ENCODE results near the gene DNAJB8. TPM values are rescaled to one million over a fixed set of nuclear protein-coding genes. Genes with fewer than 3 reads are reported as not detected.

Gene DNAJB8
- total RNA-seq, 4 donors from 2014 or later, result not detected

DNA sequence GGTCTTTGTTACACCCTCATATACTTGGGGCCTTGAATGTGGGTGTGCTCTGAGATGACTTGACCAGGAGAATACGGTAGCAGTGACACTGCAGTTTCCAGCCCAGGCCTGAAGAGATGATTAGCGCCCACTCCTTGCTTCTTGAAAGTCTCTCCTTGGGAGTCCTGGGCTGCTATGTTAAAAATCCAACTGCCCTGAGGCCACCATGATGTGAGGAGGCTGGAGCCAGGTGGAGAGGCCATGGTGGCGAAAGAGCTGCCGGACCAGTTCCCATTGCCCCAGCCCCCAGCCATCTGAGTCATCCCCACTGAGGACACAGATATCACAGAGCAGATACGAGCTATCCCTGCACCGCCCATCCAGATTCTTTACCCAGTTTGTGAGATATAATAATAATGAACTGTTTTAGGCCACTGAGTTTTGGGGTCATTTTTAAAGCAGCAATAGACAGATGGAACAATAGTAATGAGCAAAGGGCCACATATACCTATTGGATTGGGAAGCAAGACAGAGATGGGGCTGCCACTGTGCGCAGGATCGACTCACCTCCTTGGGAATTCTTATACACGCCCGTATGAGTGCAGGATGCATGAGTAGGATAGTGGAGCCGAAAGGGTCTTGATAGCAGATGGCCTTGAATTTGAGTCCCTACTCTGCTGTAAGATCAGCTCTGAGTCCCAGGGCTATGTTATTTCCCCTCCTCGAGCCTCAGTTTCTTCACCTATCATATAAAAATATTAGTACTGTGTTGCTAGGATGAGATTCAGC, 38.5 kb upstream of the DNAJB8 start:
- intact Hi-C loops (cut with DNase I; ENCODE audit: low total_unique reads), result loop anchor here (10.0 kb wide), 1 partner anchor 410 kb away; no protein-coding TSS in a partner anchor
- WGBS, 2 donors, result 85 to 89% methylated on average over 12 of the region's 12 CpGs
- no peak overlapping the region for H3K4me3 ChIP-seq (ENCODE audit: low read depth, poor library complexity, severe bottlenecking)
- peak in 1 of 2 donors; percentile 49 for DNase-seq (ENCODE audit: low spot score in 2 of 2)
- no peak for TF ChIP-seq POLR2A (IDR thresholded peaks at IDR 0.05)
- no peak for TF ChIP-seq CTCF (IDR thresholded peaks at IDR 0.05)

DNA sequence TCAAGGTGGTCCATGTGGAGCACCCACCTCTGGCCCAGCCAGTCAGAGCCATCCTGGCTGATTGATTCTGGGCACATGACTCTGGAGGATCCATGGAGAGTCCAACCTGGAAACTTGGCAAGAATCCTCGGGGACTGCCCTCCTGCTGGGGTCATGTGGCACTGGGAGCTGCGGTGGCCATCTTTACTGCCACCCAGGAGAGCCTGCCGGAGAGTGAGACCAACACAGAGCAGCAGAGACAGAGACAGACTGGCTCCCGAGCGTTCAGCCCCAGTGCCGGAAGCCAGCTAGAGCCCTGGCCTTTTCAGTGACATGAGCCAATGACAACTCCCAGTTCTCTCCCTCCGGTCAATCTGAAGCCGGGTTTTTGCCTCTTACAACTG, 37.8 kb upstream of the DNAJB8 start:
- TF ChIP-seq CTCF (IDR thresholded peaks at IDR 0.05) (no peak), POLR2A (IDR thresholded peaks at IDR 0.05) (no peak)
- H3K4me3 ChIP-seq (ENCODE audit: low read depth, poor library complexity, severe bottlenecking), result no peak overlapping the region
- DNase-seq (ENCODE audit: low spot score in 2 of 2), result peak in 1 of 2 donors; percentile 76
- intact Hi-C loops (cut with DNase I; ENCODE audit: low total_unique reads), result loop anchor here (10.0 kb wide), 1 partner anchor 410 kb away; no protein-coding TSS in a partner anchor
- WGBS, 2 donors, result 88 to 92% methylated on average over 6 to 8 of the region's 8 CpGs

- peak in 1 of 2 donors; percentile 59 for DNase-seq (ENCODE audit: low spot score in 2 of 2)
- H3K4me3 ChIP-seq (ENCODE audit: low read depth, poor library complexity, severe bottlenecking), result no peak overlapping the region
- WGBS, 2 donors, result 90 to 95% methylated on average over 10 of the region's 10 CpGs
- intact Hi-C loops (cut with DNase I; ENCODE audit: low total_unique reads), result loop anchor here (10.0 kb wide), 1 partner anchor 409 kb away; no protein-coding TSS in a partner anchor
- TF ChIP-seq POLR2A (IDR thresholded peaks at IDR 0.05), result no peak
- no peak for TF ChIP-seq CTCF (IDR thresholded peaks at IDR 0.05)
These were observed 37.3 kb upstream of the DNAJB8 start for GRCh38 chr3:128503751-128504532.

DNA sequence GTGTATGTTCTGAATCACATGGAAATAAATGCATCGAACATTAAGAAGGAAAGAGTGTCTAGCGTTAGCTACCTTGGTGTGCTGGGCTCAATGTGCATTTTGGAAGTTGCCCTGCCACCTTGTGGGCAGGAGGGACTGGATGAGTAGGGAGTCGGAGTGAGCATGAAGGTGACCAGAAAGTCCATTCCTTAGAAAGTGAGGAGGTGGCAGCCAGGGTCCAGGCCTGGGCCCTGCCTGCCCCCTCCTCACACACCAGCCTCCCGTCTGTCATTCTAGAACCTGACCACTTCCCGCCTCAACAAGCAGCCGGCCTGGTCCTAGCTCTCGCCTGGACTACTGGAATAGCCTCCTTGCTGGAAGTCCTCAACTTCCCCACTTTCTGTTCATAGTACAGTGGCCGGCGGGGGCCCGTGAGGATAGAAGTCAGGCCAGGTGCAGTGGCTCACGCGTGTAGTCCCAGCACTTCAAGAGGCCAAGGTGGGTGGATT, 36.5 kb upstream of the DNAJB8 start:
- intact Hi-C loops (cut with DNase I; ENCODE audit: low total_unique reads), result loop anchor here (10.0 kb wide), 1 partner anchor 408 kb away; no protein-coding TSS in a partner anchor
- peak in 1 of 2 donors; percentile 79 for DNase-seq (ENCODE audit: low spot score in 2 of 2)
- 87 to 89% methylated on average over 12 of the region's 12 CpGs for WGBS, 2 donors
- H3K4me3 ChIP-seq (ENCODE audit: low read depth, poor library complexity, severe bottlenecking), result no peak overlapping the region
- TF ChIP-seq CTCF (IDR thresholded peaks at IDR 0.05), result no peak
- no peak for TF ChIP-seq POLR2A (IDR thresholded peaks at IDR 0.05)

DNA sequence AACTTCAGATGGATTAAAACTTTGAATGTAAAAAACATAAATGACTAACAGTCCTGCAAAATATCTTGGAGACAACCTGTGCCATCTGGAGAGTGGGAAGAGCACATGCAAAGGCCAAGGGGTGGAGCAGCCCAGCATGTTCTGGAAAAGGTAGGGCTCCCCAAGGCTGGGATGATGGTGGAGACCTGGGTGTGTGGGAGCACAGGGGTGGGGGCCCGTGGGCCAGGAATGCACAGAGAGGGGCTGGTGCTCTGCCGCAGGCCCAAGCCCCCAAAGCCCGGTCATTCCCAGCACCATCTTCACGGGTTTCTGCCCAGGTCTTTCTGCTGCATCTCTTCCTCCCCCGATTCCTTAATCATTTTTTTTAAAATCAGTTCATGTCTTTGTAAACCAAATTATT, 36.0 kb upstream of the DNAJB8 start:
- no peak overlapping the region for H3K4me3 ChIP-seq (ENCODE audit: low read depth, poor library complexity, severe bottlenecking)
- intact Hi-C loops (cut with DNase I; ENCODE audit: low total_unique reads), result loop anchor here (10.0 kb wide), 1 partner anchor 408 kb away; no protein-coding TSS in a partner anchor
- TF ChIP-seq POLR2A (IDR thresholded peaks at IDR 0.05) (no peak), CTCF (IDR thresholded peaks at IDR 0.05) (no peak)
- DNase-seq (ENCODE audit: low spot score in 2 of 2), result peak in 1 of 2 donors; percentile 36
- WGBS, 2 donors, result 90 to 91% methylated on average over 5 of the region's 5 CpGs
